Measurements from ENCODE around the gene TNFRSF21.

DNA sequence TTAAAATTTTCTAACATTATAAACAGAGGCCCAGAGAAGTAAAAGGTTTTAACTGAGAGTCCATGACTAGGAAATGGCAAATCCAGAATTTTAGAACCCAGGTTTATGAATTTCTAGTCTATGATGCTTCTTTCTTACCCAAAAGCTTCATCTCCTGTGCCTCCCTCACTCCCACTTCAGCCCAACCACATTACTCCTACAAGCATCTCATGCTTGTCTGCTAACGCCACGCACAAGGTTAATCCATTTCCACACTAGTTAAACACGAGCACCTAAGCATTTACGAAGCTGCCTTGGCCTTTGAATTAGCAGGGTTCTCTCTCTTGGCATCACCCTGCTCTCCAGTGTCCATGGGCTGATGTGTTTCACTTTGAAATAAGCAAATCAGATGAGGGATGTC is 32.0 kb downstream of the TNFRSF21 start:
- TF ChIP-seq, protein P1, sequence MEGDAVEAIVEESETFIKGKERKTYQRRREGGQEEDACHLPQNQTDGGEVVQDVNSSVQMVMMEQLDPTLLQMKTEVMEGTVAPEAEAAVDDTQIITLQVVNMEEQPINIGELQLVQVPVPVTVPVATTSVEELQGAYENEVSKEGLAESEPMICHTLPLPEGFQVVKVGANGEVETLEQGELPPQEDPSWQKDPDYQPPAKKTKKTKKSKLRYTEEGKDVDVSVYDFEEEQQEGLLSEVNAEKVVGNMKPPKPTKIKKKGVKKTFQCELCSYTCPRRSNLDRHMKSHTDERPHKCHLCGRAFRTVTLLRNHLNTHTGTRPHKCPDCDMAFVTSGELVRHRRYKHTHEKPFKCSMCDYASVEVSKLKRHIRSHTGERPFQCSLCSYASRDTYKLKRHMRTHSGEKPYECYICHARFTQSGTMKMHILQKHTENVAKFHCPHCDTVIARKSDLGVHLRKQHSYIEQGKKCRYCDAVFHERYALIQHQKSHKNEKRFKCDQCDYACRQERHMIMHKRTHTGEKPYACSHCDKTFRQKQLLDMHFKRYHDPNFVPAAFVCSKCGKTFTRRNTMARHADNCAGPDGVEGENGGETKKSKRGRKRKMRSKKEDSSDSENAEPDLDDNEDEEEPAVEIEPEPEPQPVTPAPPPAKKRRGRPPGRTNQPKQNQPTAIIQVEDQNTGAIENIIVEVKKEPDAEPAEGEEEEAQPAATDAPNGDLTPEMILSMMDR (IDR thresholded peaks at IDR 0.05): no peak
- TF ChIP-seq POLR2A (IDR thresholded peaks at IDR 0.05) (no peak), POLR2AphosphoS5 (IDR thresholded peaks at IDR 0.05) (no peak), EP300 (IDR thresholded peaks at IDR 0.05) (no peak)
